ENCODE measurements around the gene GTF2A1L.

Gene GTF2A1L

DNA sequence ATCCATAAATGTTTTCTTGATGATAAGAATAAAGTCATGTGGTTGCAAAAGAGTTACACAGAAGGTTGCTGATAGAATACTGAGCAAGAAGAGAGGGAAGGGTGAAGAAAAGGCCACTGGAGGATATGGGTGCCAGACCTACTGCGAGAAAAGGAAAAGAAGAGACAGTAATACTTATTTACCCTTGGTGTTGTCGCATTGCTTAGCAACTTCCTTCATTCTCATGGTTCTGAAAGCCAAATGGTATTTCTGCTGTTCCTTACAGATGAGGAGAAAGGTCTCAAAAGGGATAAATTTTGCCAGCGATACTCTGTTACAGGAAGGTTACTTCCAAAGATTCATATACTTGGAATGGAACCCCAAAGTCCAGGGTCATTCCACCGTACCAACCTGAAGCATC is 75.4 kb downstream of the GTF2A1L start:
- TF ChIP-seq CTCF (IDR thresholded peaks at IDR 0.05): no peak

DNA sequence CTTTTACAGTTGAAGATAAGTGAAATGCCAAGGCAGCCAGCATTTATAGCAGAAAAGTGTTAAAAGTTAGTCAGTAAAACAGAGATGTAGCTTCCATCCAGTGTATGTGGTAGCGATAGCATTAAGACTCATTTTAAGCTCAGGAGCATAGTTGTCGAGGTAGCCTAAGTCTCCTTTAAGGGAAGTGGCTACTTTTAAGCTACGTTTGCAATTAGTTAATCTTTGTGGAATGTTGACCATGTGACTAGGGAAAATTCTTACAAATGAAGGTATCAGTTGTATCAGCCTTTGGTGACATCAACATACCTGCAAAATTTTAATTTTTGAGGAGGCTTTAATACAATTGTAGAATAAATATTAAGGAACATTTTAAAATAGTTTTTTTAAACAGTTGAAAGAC is 76.0 kb downstream of the GTF2A1L start:
- TF ChIP-seq CTCF (IDR thresholded peaks at IDR 0.05): no peak

GRCh38 chr2:48694149-48694548 is 76.5 kb downstream of the GTF2A1L start:
- TF ChIP-seq CTCF (IDR thresholded peaks at IDR 0.05): no peak

DNA sequence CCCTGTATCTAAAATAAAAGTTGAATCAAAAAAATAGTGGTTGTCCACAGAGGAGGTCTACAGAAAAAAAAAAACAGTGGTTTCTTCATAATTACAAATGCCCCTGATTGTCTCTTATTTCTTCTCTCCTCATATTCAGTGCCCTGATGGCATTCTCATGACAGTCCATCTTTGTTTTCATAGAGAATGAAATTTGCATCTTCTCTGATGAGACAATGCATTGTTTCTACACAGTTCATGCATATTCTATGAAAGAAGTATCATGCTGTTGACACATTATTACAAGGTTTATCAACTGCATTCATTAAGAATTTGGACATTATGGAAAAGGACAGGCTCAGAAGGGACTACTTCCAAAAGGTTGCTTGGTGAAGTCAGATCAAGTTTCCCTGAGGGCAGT is 78.3 kb downstream of the GTF2A1L start:
- TF ChIP-seq CTCF (IDR thresholded peaks at IDR 0.05): no peak

- no peak for TF ChIP-seq CTCF (IDR thresholded peaks at IDR 0.05)
These were observed 79.2 kb downstream of the GTF2A1L start for GRCh38 chr2:48696881-48697280.

DNA sequence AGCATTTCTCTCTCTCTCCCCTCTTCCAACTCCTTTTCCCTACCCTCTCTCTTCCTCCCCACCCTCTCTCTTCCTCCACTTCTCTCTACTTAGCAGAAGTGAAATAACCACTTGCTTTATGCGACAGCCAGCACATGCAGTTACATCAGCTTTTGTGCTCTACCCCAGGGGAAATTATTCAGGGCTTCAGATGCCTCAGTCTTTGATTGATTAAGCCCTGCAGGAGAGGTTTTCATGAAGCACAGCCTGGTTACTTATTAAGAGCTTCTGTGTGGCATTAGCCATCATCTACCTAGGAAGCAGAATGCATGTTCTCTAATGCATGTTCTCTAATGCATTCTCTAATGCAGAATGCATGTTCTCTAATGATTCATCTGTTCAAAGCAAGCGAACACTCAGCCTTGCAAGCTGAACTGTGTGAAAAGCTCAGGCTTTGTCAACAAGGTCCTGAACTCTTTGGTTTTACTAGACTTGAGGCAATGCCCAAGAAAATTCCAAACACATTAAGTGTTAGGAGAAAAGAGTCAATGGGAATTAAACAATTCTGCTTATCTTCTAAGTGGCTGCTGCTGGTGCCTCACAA is 81.8 kb downstream of the GTF2A1L start:
- TF ChIP-seq CTCF (IDR thresholded peaks at IDR 0.05): no peak

GRCh38 chr2:48707466-48707865 is 89.8 kb downstream of the GTF2A1L start:
- TF ChIP-seq CTCF (IDR thresholded peaks at IDR 0.05): no peak

Data from LNCAP (cell line).